IMR-90 (cell line): ENCODE results near the gene KCNJ16. TPM values are rescaled to one million over a fixed set of nuclear protein-coding genes. Genes with fewer than 3 reads are reported as not detected.

Experiments
- ATAC-seq: fragments of 200-7000 bp; cut with Tn5 transposase; 2 replicates; pipeline ENCODE4 v1.9.1; 2020; ENCODE audit warnings: low read depth, mild to moderate bottlenecking, moderate library complexity
- BruUV-seq: library from RNA; stranded (reverse); fragments of 400-500 nt; replicated peaks from 2 replicates; lab custom pipeline; 2021; lab: Mats Ljungman, UMichigan
- CTCF ChIA-PET: fragments of 300-600 bp; formaldehyde crosslinking; extraction: SDS; loops from one replicate; lab custom pipeline; 2021; ENCODE audit warnings: antibody characterized with exemption; lab: Yijun Ruan, JAX
- POLR2A ChIA-PET: fragments of 300-600 bp; sonication (Branson Sonifier 250); formaldehyde crosslinking; loops from one replicate; lab custom pipeline; 2022; ENCODE audit warnings: antibody characterized with exemption; ENCODE audit not compliant: unreplicated experiment; lab: Charles Lee
- DNase-seq: peaks from one replicate; pipeline ENCODE4 v3.0.0; 2013
- H2AFZ ChIP-seq: replicated peaks from 2 replicates; pipeline ENCODE3; 2013; ENCODE audit warnings: low read length, mild to moderate bottlenecking; ENCODE audit not compliant: poor library complexity
- H2AK5ac ChIP-seq: 2 replicates; pipeline ENCODE4 v1.6.1; 2013; ENCODE audit warnings: low read depth, low read length, inconsistent platforms
- H2AK9ac ChIP-seq: replicated peaks from 2 replicates; pipeline ENCODE3; 2013; ENCODE audit warnings: mild to moderate bottlenecking, low read depth, low read length, moderate library complexity; ENCODE audit not compliant: poor library complexity
- H2BK120ac ChIP-seq: 2 replicates; pipeline ENCODE4 v1.6.1; 2013; ENCODE audit warnings: low read depth, low read length, inconsistent platforms
- H2BK15ac ChIP-seq: 3 replicates; pipeline ENCODE4 v1.6.1; 2013; ENCODE audit warnings: low read depth, low read length, inconsistent platforms
- H2BK20ac ChIP-seq: 2 replicates; pipeline ENCODE4 v1.6.1; 2013; ENCODE audit warnings: low read depth, mild to moderate bottlenecking, inconsistent platforms, low read length, moderate library complexity
- H2BK5ac ChIP-seq: 2 replicates; pipeline ENCODE4 v1.6.1; 2013; ENCODE audit warnings: mild to moderate bottlenecking, low read depth, low read length, inconsistent platforms; ENCODE audit not compliant: poor library complexity, severe bottlenecking
- H3K14ac ChIP-seq: replicated peaks from 2 replicates; pipeline ENCODE4 v1.6.1; 2013; ENCODE audit warnings: low read depth, low read length, inconsistent platforms
- H3K18ac ChIP-seq: 2 replicates; pipeline ENCODE4 v1.6.1; 2013; ENCODE audit warnings: low read depth, low read length, control low read depth
- H3K23ac ChIP-seq: 2 replicates; pipeline ENCODE4 v1.6.1; 2013; ENCODE audit warnings: low read depth, low read length, inconsistent platforms
- H3K27ac ChIP-seq: 2 replicates; pipeline ENCODE4 v1.5.1; 2013; ENCODE audit warnings: mild to moderate bottlenecking, control low read depth, low read length; ENCODE audit not compliant: insufficient read depth
- H3K27me3 ChIP-seq: 2 replicates; pipeline ENCODE4 v1.6.1; 2013; ENCODE audit warnings: low read length; ENCODE audit not compliant: control insufficient read depth, insufficient read depth
- H3K36me3 ChIP-seq: 2 replicates; pipeline ENCODE4 v1.6.1; 2013; ENCODE audit warnings: low read length, mixed read lengths; ENCODE audit not compliant: control insufficient read depth, insufficient read depth
- H3K4ac ChIP-seq: 2 replicates; pipeline ENCODE4 v1.6.1; 2013; ENCODE audit warnings: low read depth, low read length, inconsistent platforms
- H3K4me1 ChIP-seq: 2 replicates; pipeline ENCODE4 v1.6.1; 2013; ENCODE audit warnings: low read length, mixed read lengths; ENCODE audit not compliant: control insufficient read depth, insufficient read depth
- H3K4me2 ChIP-seq: 2 replicates; pipeline ENCODE4 v1.6.1; 2013; ENCODE audit warnings: low read depth, mild to moderate bottlenecking, control low read depth, low read length, moderate library complexity
- H3K4me3 ChIP-seq: 2 replicates; pipeline ENCODE4 v1.5.1; 2013; ENCODE audit warnings: low read depth, mild to moderate bottlenecking, control low read depth, low read length, moderate library complexity; ENCODE audit not compliant: insufficient read depth
- H3K56ac ChIP-seq: 2 replicates; pipeline ENCODE4 v1.6.1; 2013; ENCODE audit warnings: low read length, inconsistent platforms; ENCODE audit not compliant: insufficient read depth; ENCODE audit errors: extremely low read depth
- H3K79me1 ChIP-seq, 2 experiments: 2 replicates each; pipeline ENCODE4 v1.6.1; 2013; ENCODE audit warnings: low read length in 2 of 2, inconsistent platforms in 1 of 2, low read depth in 1 of 2
- H3K9ac ChIP-seq: 2 replicates; pipeline ENCODE4 v1.6.1; 2013; ENCODE audit warnings: low read depth, low read length, control low read depth
- H3K9me1 ChIP-seq: 2 replicates; pipeline ENCODE4 v1.6.1; 2013; ENCODE audit warnings: low read length, inconsistent platforms; ENCODE audit not compliant: insufficient read depth
- H3K9me3 ChIP-seq: 2 replicates; pipeline ENCODE4 v1.6.1; 2013; ENCODE audit warnings: low read length; ENCODE audit not compliant: control insufficient read depth, insufficient read depth
- H4K20me1 ChIP-seq: 2 replicates; pipeline ENCODE4 v1.6.1; 2013; ENCODE audit warnings: low read length, inconsistent platforms; ENCODE audit not compliant: insufficient read depth
- H4K5ac ChIP-seq: 2 replicates; pipeline ENCODE4 v1.6.1; 2013; ENCODE audit warnings: mild to moderate bottlenecking, low read depth, low read length, control low read depth
- H4K8ac ChIP-seq, 2 experiments: 2 replicates each; pipeline ENCODE4 v1.6.1; 2013; ENCODE audit warnings: low read depth in 2 of 2, low read length in 2 of 2, control low read depth in 1 of 2, inconsistent platforms in 1 of 2
- H4K91ac ChIP-seq: 2 replicates; pipeline ENCODE4 v1.6.1; 2013; ENCODE audit warnings: low read depth, low read length, inconsistent platforms; ENCODE audit not compliant: insufficient read depth
- FOS ChIP-seq: fragments of 150-350 bp; IDR thresholded peaks from 2 replicates; pipeline ENCODE4 v1.6.1; 2016; ENCODE audit warnings: low read depth, low read length
- WGBS, 2 experiments: methylation state at CpG; one replicate each; pipeline versions ENCODE4 v1.1.5 to v1.1.7; 2013; ENCODE audit warnings: missing lambda C conversion rate in 2 of 2; ENCODE audit not compliant: insufficient read length in 1 of 2; ENCODE audit errors: extremely low coverage in 2 of 2; 5-methylcytosine and 5-hydroxymethylcytosine counted together
- dilution Hi-C: fragments of 300-500 bp; cut with HindIII; formaldehyde crosslinking; loops from one replicate; pipeline ENCODE4 v1.14.3; 2018; ENCODE audit warnings: low sequenced_read_pairs; ENCODE audit not compliant: unreplicated experiment
- in situ Hi-C: fragments of 300-500 bp; cut with MboI; formaldehyde crosslinking; loops from 3 replicates; pipeline ENCODE4 v1.14.3; 2019; ENCODE audit warnings: low sequenced_read_pairs, inconsistent platforms, mixed read lengths
- intact Hi-C: fragments of 100-400 bp; cut with micrococcal nuclease; formaldehyde crosslinking; loops from 2 replicates; pipeline ENCODE4 v1.10.0; 2022
- polyA plus RNA-seq, 3 experiments: library from polyadenylated mRNA; depleted of rRNA; stranded (reverse); fragments of >200 nt; gene quantifications; 2 replicates each; pipeline ENCODE4 v1.2.3, GENCODE V29; 2012; ENCODE audit warnings: low replicate concordance in 1 of 3
- total RNA-seq: library from RNA; depleted of rRNA; stranded (reverse); fragments of >200 nt; gene quantifications from 2 replicates; pipeline ENCODE4 v1.2.3, GENCODE V29; 2012

Gene KCNJ16
- total and polyA plus RNA-seq, 2 of the 4 experiments (the other 2 are of a cell fraction) = not detected

DNA sequence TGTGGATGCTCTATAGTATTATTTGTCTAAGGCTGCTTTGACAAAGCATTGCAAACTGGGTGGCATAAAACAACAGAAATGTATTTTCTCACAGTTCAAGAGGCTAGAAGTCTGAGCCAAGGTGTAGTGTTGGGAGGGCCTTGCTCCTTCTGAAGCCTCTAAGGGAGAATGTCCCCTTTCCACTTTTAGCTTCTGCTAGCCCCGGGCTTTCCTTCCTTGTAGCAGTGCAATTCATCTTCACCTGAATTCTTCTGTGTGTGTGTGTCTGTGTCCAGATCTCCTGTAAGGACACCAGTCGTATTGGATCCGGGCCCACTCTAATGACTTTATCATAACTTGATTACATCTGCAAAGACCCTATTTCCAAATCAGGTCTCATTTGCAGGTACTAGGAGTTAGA lies 18.1 kb downstream of the KCNJ16 start:
- no TSS peak for BruUV-seq
- H3K4me3 ChIP-seq = no peak overlapping the region
- H2BK5ac ChIP-seq = no peak overlapping the region
- no peak for ATAC-seq
- TF ChIP-seq FOS = no peak
- H3K4me2 ChIP-seq = no peak overlapping the region
- H3K56ac ChIP-seq = no peak overlapping the region
- 0 out of 2 replicates have a peak overlapping the region, but pooled peaks have one; percentile 17 for H3K4ac ChIP-seq
- ChIA-PET POLR2A (no interaction called here), CTCF (no interaction called here)
- WGBS, 2 experiments = no CpG with 5 or more reads among the region's 3 CpGs
- H3K27ac ChIP-seq = no peak overlapping the region
- DNase-seq = no peak
- H2AK5ac ChIP-seq = no peak overlapping the region
- H3K14ac ChIP-seq = no peak overlapping the region
- H2BK15ac ChIP-seq = no peak overlapping the region
- H4K20me1 ChIP-seq = no peaks in the 10 kb centered on the region
- H3K79me1 ChIP-seq = no peaks in the 10 kb centered on the region
- peak overlapping the region; percentile 62; the same call in 1 of the 2 replicates for H4K5ac ChIP-seq
- no peaks in the 10 kb centered on the region for H3K9me1 ChIP-seq
- no peak overlapping the region for H4K91ac ChIP-seq
- H2AK9ac ChIP-seq = no peak overlapping the region
- H3K36me3 ChIP-seq = no peaks in the 10 kb centered on the region
- in situ Hi-C loops = no loop called here
- no peak overlapping the region for H3K23ac ChIP-seq
- H3K27me3 ChIP-seq = no peaks in the 10 kb centered on the region
- H3K4me1 ChIP-seq = peaks cover 8% of the 10 kb centered on the region; the same call in 1 of the 2 replicates
- H3K9ac ChIP-seq = no peak overlapping the region
- no peaks in the 10 kb centered on the region for H3K9me3 ChIP-seq
- peak overlapping the region; percentile 87; the same call in 1 of the 2 replicates for H3K18ac ChIP-seq
- no peak overlapping the region for H4K8ac ChIP-seq
- dilution Hi-C loops = no loop called here
- no peak overlapping the region for H2BK20ac ChIP-seq
- intact Hi-C loops = no loop called here
- H2BK120ac ChIP-seq = no peak overlapping the region
- H2AFZ ChIP-seq = no peak overlapping the region
